ENCODE measurements around the gene ZNF248. TPM values are rescaled to one million over a fixed set of nuclear protein-coding genes. Genes with fewer than 3 reads are reported as not detected.

ZNF248 gene
- total RNA-seq, 3 donors from 2014 or later (not counting 1 experiment from before 2014, with no cell fraction given) = 2.8 to 6.3 (median 5.1) TPM

DNA sequence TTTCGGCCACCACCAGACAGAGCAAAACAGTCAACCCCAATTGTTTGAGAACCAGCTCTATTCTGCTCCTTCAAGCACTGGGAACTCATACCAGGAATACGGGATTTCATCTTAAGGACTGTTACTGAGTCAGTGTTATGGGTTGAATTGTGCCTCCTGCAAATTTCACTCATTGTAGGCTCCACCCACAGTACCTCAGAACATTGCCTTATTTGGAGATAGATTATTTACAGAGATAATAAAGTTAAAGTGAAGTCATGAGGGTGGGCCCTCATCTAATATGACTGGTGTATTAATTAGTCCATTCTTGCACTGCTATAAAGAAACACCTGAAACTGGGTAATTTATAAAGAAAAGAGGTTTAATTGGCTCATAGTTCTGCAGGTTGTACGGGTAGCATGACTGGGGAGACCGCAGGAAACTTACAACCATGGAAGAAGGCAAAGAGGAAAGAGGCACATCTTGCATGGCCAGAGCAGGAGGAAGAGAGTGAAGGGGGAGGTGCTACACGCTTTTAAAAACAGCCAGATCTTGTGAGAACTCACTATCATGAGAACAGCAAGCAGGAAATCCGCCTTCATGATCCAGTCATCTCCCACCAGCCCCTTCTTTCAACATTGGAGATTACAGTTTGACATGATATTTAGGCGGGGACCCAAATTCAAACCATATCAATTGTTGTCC is 14.3 kb upstream of the ZNF248 start:
- Histone ChIP-seq H3K27me3 (ENCODE audit: control insufficient read depth, insufficient read depth, low read length) (no peaks in the 10 kb centered on the region), H3K36me3 (ENCODE audit: control insufficient read depth, insufficient read depth, low read length) (no peaks in the 10 kb centered on the region), H3K4me3 (ENCODE audit: low read length) (no peak overlapping the region), H3K27ac (ENCODE audit: low read length) (no peak overlapping the region), H3K9me3 (ENCODE audit: control insufficient read depth, insufficient read depth, low read length) (no peaks in the 10 kb centered on the region), H3K4me1 (ENCODE audit: control insufficient read depth, insufficient read depth, low read length) (no peaks in the 10 kb centered on the region)
- ATAC-seq (no peak), DNase-seq (no peak)
- H3K27me3 Mint-ChIP-seq (ENCODE audit: low read depth in 2 of 2) = no peaks in the 10 kb centered on the region
- no peak overlapping the region for H3K4me3 Mint-ChIP-seq
- intact Hi-C loops (cut with micrococcal nuclease) = no loop called here
- no peaks in the 10 kb centered on the region for H3K4me1 Mint-ChIP-seq
- H3K9me3 Mint-ChIP-seq = no peaks in the 10 kb centered on the region
- TF ChIP-seq, protein P1, sequence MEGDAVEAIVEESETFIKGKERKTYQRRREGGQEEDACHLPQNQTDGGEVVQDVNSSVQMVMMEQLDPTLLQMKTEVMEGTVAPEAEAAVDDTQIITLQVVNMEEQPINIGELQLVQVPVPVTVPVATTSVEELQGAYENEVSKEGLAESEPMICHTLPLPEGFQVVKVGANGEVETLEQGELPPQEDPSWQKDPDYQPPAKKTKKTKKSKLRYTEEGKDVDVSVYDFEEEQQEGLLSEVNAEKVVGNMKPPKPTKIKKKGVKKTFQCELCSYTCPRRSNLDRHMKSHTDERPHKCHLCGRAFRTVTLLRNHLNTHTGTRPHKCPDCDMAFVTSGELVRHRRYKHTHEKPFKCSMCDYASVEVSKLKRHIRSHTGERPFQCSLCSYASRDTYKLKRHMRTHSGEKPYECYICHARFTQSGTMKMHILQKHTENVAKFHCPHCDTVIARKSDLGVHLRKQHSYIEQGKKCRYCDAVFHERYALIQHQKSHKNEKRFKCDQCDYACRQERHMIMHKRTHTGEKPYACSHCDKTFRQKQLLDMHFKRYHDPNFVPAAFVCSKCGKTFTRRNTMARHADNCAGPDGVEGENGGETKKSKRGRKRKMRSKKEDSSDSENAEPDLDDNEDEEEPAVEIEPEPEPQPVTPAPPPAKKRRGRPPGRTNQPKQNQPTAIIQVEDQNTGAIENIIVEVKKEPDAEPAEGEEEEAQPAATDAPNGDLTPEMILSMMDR (IDR thresholded peaks at IDR 0.05) = no peak
- H3K27ac Mint-ChIP-seq = no peak overlapping the region
- 85% methylated on average over 7 of the region's 7 CpGs for WGBS (ENCODE audit: insufficient coverage)
- H3K36me3 Mint-ChIP-seq = no peaks in the 10 kb centered on the region

DNA sequence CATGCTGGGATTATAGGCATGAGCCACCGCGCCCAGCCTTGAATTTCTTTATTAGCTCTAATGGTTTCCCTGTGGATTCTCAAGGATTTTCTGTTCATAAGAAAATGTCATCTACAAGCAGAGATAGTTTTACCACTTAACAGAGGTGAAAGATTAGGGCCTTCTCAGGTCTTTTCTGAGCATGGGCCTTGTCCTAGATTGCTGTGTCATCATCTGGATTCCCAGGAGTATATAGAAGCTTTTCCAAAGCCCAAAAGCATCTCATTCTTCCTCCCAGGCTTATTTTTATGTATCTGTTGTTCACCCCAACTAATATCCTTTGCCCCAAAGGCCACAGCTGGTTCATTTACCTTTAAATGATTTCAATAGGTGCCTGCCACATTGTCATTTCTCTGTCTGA is 13.7 kb upstream of the ZNF248 start:
- Histone ChIP-seq H3K4me3 (ENCODE audit: low read length) (no peak overlapping the region), H3K4me1 (ENCODE audit: control insufficient read depth, insufficient read depth, low read length) (no peaks in the 10 kb centered on the region), H3K36me3 (ENCODE audit: control insufficient read depth, insufficient read depth, low read length) (no peaks in the 10 kb centered on the region), H3K27me3 (ENCODE audit: control insufficient read depth, insufficient read depth, low read length) (no peaks in the 10 kb centered on the region), H3K27ac (ENCODE audit: low read length) (no peak overlapping the region), H3K9me3 (ENCODE audit: control insufficient read depth, insufficient read depth, low read length) (no peaks in the 10 kb centered on the region)
- ATAC-seq = no peak
- Mint-ChIP-seq H3K27me3 (ENCODE audit: low read depth in 2 of 2) (no peaks in the 10 kb centered on the region), H3K27ac (no peak overlapping the region), H3K36me3 (no peaks in the 10 kb centered on the region), H3K4me3 (no peak overlapping the region), H3K9me3 (no peaks in the 10 kb centered on the region), H3K4me1 (no peaks in the 10 kb centered on the region)
- intact Hi-C loops (cut with micrococcal nuclease) = no loop called here
- TF ChIP-seq, protein P1 (IDR thresholded peaks at IDR 0.05) = no peak
- DNase-seq = no peak
- WGBS (ENCODE audit: insufficient coverage) = 94% methylated on average over 2 of the region's 2 CpGs

DNA sequence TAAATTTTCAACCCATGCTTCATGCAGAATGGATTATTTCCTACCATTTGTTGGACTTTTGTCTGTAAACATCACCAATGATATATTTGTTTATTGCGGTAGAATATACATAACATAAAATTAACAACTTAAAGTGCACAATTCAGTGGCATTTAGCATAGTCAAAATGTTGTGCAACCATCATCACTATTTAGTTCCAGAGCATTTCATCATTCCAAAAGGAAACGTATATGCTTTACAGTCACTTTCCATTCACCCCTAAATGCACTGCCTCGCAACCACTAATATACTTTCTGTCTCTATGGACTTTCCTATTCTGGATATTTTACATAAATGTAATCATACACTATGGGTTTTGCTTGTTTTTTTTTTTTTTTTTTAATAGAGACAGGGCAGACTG is 11.4 kb upstream of the ZNF248 start:
- no peaks in the 10 kb centered on the region for H3K27me3 ChIP-seq (ENCODE audit: control insufficient read depth, insufficient read depth, low read length)

More for the DNA sequence above, 11.4 kb upstream of the ZNF248 start:
- Mint-ChIP-seq H3K27me3 (ENCODE audit: low read depth in 2 of 2) (no peaks in the 10 kb centered on the region), H3K36me3 (no peaks in the 10 kb centered on the region), H3K4me1 (no peaks in the 10 kb centered on the region), H3K27ac (no peak overlapping the region), H3K9me3 (no peaks in the 10 kb centered on the region), H3K4me3 (no peak overlapping the region)
- Histone ChIP-seq H3K36me3 (ENCODE audit: control insufficient read depth, insufficient read depth, low read length) (no peaks in the 10 kb centered on the region), H3K27ac (ENCODE audit: low read length) (no peak overlapping the region), H3K4me1 (ENCODE audit: control insufficient read depth, insufficient read depth, low read length) (no peaks in the 10 kb centered on the region), H3K4me3 (ENCODE audit: low read length) (no peak overlapping the region), H3K9me3 (ENCODE audit: control insufficient read depth, insufficient read depth, low read length) (no peaks in the 10 kb centered on the region)
- ATAC-seq (no peak), DNase-seq (no peak)
- WGBS (ENCODE audit: insufficient coverage) = 86% methylated on average over 2 of the region's 3 CpGs
- TF ChIP-seq, protein P1 (IDR thresholded peaks at IDR 0.05) = no peak
- intact Hi-C loops (cut with micrococcal nuclease) = no loop called here
